BLaER1 treated with 17β-estradiol and CSF1 and Interleukin-3, amounts not matched to agents 10 nM and 100 nM (cell line): ENCODE data around the gene IGLON5.

ENCODE experiments used
- H3K27ac ChIP-seq, 11 experiments: shearing (Covaris generic); formaldehyde crosslinking; 2 replicates each; pipeline ENCODE4 v1.8.1; 2022
- H3K27me3 ChIP-seq, 11 experiments: shearing (Covaris generic); formaldehyde crosslinking; 2 replicates each; pipeline ENCODE4 v1.8.1; 2022
- H3K36me3 ChIP-seq, 11 experiments: shearing (Covaris generic); formaldehyde crosslinking; 2 replicates each; pipeline ENCODE4 v1.8.1; 2022
- H3K4me1 ChIP-seq, 10 experiments: shearing (Covaris generic); formaldehyde crosslinking; 2 replicates each; pipeline ENCODE4 v1.8.1; 2022
- H3K4me2 ChIP-seq, 11 experiments: shearing (Covaris generic); formaldehyde crosslinking; 2 replicates each; pipeline ENCODE4 v1.8.1; 2022
- H3K4me3 ChIP-seq, 10 experiments: shearing (Covaris generic); formaldehyde crosslinking; 2 replicates each; pipeline ENCODE4 v1.8.1; 2022
- H3K9ac ChIP-seq, 11 experiments: shearing (Covaris generic); formaldehyde crosslinking; 2 replicates each; pipeline ENCODE4 v1.8.1; 2022
- H3K9me3 ChIP-seq, 11 experiments: shearing (Covaris generic); formaldehyde crosslinking; replicated peaks in 1 of 11; 2 replicates each; pipeline ENCODE4 v1.8.1; 2022
- H4K20me1 ChIP-seq, 11 experiments: shearing (Covaris generic); formaldehyde crosslinking; 2 replicates each; pipeline ENCODE4 v1.8.1; 2022
- Cebpa-rat ChIP-seq, 11 experiments: shearing (Covaris generic); IDR thresholded peaks; 2 replicates each; pipeline ENCODE4 v1.8.1; 2022

Gene IGLON5

DNA sequence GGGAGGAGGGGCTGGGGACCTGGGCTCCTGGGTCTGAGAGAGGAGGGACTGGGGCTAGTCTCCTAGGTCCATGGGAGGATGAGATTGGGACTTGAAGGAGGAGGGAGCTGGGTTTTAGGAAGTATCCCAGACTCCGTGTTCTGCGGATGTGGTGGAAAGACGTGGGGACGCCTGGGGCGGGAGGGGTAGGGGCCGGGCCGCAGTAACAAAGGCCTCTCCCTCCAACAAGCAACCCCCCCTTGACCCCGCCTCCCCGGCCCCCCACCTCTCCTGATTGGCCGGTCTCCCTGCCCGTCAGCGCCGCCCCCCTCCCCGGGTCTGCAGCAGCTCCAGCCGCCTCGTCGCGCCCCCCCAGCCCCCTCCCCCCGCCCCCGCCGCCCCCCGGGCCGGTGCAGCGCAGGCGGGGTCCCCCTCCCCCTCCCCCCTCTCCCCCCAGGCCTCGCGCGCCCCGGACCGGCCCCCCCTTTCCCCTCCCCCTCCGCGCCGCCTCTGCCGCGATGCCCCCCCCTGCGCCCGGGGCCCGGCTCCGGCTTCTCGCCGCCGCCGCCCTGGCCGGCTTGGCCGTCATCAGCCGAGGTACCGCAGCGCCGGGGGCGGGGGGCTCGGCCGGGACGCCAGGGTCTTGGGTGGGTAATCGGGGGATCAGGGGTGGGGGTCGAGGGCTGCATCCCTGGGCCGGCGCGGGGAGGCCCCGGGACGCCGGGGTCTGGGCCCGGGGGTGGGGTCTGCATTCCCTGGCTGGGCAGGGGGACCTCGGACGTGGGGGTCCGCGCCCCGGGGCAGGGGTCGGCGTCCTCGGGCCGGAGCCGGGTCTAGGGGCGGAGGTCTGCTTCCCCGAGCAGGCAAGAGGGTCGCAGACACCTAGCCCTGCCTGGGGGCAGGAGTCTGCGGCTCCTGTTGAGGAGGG is at the start of gene IGLON5:
IGLON5 (plus strand) TSS at position 294 of the 907 bp plus-strand sequence; CDS start at position 498, 204 bp downstream.
- Histone ChIP-seq H3K4me3 (peak within 1 kb of the TSS in 8 of 10 experiments; percentile 29 to 50 (median 40); a peak in 11 of 20 replicates), H3K4me2 (peak within 1 kb of the TSS; percentile 29 to 91 (median 65); a peak in 21 of 22 replicates), H3K27me3 (no peaks in the 10 kb centered on the region), H3K9me3 (peaks cover 16 to 34% (median 28%) of the 10 kb centered on the region in 11 experiments), H3K27ac (peak within 1 kb of the TSS in 4 of 11 experiments; percentile 40 to 48 (median 42); a peak in 6 of 22 replicates), H3K4me1 (peaks cover 6 to 29% (median 26%) of the 10 kb centered on the region in 10 experiments; a peak in 17 of 20 replicates), H3K36me3 (peaks cover 0 to 5% (median 0%) of the 10 kb centered on the region in 11 experiments; a peak in 1 of 22 replicates), H3K9ac (peak within 1 kb of the TSS in 6 of 11 experiments; percentile 30 to 55 (median 50); a peak in 11 of 22 replicates), H4K20me1 (no peaks in the 10 kb centered on the region)
- no peak for TF ChIP-seq Cebpa-rat (IDR thresholded peaks at IDR 0.05)

DNA sequence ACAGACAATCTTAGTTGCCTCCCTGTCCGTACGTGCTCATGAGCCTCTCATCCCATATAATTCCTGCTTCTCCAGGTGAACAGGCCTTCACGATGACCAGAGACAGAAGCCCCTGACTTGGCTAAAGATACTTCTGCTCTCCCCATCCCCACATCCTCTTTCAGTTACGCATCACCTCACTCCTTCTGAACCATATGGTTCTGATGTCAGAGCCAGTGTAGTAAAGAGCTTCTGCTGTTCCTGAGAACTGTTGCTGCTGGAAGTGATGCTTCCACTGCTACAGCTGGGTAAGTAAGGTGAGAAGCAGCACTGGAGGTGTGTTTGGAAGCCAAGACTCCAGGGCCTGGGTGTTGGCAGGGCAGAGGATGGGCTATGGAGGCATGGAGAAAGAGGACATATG is 47.6 kb upstream of the IGLON5 start:
- Histone ChIP-seq H3K27me3 (no peaks in the 10 kb centered on the region), H3K4me3 (no peak overlapping the region), H3K27ac (no peak overlapping the region), H4K20me1 (no peaks in the 10 kb centered on the region), H3K9ac (no peak overlapping the region), H3K4me1 (peaks cover 15 to 31% (median 25%) of the 10 kb centered on the region in 10 experiments), H3K4me2 (peak overlapping the region; percentile 4 to 64 (median 39); a peak in 20 of 22 replicates), H3K36me3 (no peaks in the 10 kb centered on the region), H3K9me3 (peaks cover 0 to 8% (median 7%) of the 10 kb centered on the region in 11 experiments; a peak in 8 of 22 replicates)
- no peak for TF ChIP-seq Cebpa-rat (IDR thresholded peaks at IDR 0.05)

DNA sequence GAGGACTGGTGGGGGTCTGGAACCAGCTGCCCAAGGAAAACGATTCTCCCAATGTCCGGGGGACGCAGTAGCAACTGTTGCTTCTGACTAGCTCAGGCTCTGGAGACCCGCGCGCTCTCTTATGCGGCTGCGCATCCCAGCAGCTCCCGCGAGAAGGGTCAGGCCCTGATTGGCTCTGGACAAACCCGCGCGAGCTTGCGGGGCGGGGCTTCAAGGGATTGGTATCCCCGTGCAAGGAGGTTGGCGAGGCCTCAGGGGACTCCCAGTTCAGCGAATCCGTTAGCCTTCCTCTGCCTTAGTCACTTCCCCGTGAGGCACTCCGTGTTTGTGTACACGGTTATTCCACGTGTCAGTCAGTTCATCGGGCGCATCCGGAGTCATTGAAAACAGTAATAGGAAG is 40.4 kb upstream of the IGLON5 start:
- H4K20me1 ChIP-seq = no peaks in the 10 kb centered on the region
- TF ChIP-seq Cebpa-rat (IDR thresholded peaks at IDR 0.05) = no peak
- H3K4me2 ChIP-seq = peak overlapping the region in 4 of 11 experiments; percentile 65 to 77 (median 74); a peak in 5 of 22 replicates
- H3K27me3 ChIP-seq = no peaks in the 10 kb centered on the region
- H3K9me3 ChIP-seq = no peaks in the 10 kb centered on the region
- no peak overlapping the region; a peak in 1 of 22 replicates for H3K27ac ChIP-seq
- no peaks in the 10 kb centered on the region for H3K36me3 ChIP-seq
- H3K9ac ChIP-seq = no peak overlapping the region
- no peak overlapping the region for H3K4me3 ChIP-seq
- H3K4me1 ChIP-seq = peaks cover 7 to 41% (median 15%) of the 10 kb centered on the region in 10 experiments; a peak in 19 of 20 replicates

DNA sequence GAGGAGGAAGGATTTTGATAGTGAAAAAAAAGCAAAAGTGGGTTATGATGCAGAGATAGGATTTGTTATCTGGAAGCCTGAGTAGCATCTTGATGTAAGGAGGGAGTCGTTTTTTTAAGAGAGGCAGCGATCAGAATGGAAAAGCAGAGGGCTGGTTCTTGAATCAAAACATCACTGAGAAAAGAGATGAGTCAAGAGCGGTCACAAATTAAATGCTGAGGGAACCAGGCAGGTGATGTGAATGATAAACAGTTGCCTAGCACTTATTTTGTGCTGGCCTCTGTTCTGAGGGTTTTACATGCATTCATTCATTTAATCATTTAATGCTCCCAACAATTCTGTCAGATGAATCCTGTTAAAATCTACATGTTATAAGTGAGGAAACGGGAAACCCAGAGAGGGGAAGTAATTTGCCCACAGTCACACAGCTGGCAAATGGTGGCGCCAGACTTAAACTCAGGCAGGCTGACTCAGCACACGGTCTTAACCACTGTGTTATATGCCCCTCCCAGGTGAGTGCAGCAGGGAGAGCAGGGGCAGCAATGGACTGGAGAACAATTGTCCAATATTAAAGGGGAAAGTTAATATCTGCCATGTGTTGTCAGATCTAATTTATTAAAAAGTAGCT is 39.1 kb upstream of the IGLON5 start:
- H3K9ac ChIP-seq = 0 out of 22 replicates have a peak overlapping the region, but pooled peaks of 2 of the 11 experiments have one; percentile 0 to 4
- TF ChIP-seq Cebpa-rat (IDR thresholded peaks at IDR 0.05) = no peak
- H3K9me3 ChIP-seq = no peaks in the 10 kb centered on the region
- H3K27ac ChIP-seq = peak overlapping the region in 7 of 11 experiments; percentile 3 to 56 (median 39); a peak in 12 of 22 replicates
- H3K27me3 ChIP-seq = no peaks in the 10 kb centered on the region
- H3K4me1 ChIP-seq = peaks cover 7 to 41% (median 15%) of the 10 kb centered on the region in 10 experiments; a peak in 19 of 20 replicates
- H3K4me2 ChIP-seq = peak overlapping the region in 10 of 11 experiments; percentile 8 to 77 (median 65); a peak in 17 of 22 replicates
- no peak overlapping the region for H3K4me3 ChIP-seq
- H4K20me1 ChIP-seq = no peaks in the 10 kb centered on the region
- H3K36me3 ChIP-seq = no peaks in the 10 kb centered on the region

DNA sequence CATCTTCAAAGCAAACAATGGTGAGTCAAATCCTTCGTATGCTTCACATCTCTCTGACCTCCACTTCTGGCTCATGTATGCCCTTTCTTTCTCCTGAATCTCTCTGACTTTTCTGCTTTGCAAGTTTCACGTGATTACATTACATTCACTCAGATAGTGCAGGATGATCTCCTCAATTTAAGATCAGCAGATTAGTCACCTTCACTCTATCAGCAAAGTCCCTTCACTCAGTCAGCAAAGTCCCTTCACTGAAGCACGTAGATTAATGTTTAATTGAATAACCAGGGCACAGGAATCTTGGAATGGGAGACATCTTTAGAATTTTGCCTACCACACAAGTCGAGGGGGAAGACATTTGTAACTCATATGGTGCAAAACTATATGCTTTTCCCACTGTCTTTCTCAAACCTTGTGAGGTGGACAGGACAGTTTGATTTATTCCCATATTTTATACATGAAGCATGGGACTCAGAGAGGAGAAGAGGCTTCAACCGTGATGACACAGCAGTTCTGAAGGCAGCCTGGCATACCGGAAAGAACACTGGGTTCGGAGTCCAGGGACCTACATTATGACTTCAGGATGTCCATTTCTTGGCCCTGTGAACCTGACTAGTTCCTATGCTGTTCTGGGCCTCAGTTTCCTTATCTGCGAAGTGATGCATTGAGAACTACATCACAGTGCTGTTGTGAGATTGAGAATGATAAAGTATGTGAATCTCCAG is 37.2 kb upstream of the IGLON5 start:
- Histone ChIP-seq H3K27me3 (no peaks in the 10 kb centered on the region), H3K4me2 (0 out of 22 replicates have a peak overlapping the region, but pooled peaks of 1 of the 11 experiments have one; percentile 65), H3K27ac (no peak overlapping the region), H3K4me3 (no peak overlapping the region), H3K36me3 (no peaks in the 10 kb centered on the region), H3K4me1 (peaks cover 7 to 41% (median 20%) of the 10 kb centered on the region in 10 experiments), H3K9ac (no peak overlapping the region), H3K9me3 (peaks cover 0 to 3% (median 0%) of the 10 kb centered on the region in 11 experiments; a peak in 1 of 22 replicates), H4K20me1 (no peaks in the 10 kb centered on the region)
- TF ChIP-seq Cebpa-rat (IDR thresholded peaks at IDR 0.05) = no peak

DNA sequence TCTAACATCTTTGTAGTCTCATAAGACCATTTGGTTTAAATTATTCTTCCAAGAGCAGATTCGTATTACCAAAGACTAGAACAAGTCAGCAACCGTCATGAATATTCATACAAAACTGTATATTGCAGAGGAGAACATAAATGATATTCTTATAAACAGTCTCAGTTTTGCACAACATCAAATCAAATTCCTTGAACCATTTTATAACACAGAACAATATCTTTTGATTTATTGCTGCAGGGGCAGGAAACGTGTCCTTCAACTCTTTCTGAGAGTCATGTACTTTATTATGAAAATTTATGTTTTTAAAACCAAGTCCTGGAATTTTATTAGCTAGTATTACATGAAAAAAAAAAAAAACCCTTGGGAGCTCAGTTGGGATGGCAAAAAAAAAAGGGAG is 34.3 kb upstream of the IGLON5 start:
- H3K27ac ChIP-seq = no peak overlapping the region
- H3K27me3 ChIP-seq = no peaks in the 10 kb centered on the region
- peaks cover 9 to 26% (median 18%) of the 10 kb centered on the region in 10 experiments for H3K4me1 ChIP-seq
- TF ChIP-seq Cebpa-rat (IDR thresholded peaks at IDR 0.05) = no peak
- H3K9me3 ChIP-seq = peaks cover 0 to 22% (median 10%) of the 10 kb centered on the region in 11 experiments; a peak in 15 of 22 replicates
- no peaks in the 10 kb centered on the region for H4K20me1 ChIP-seq
- H3K4me2 ChIP-seq = no peak overlapping the region
- H3K9ac ChIP-seq = no peak overlapping the region
- H3K4me3 ChIP-seq = no peak overlapping the region
- H3K36me3 ChIP-seq = no peaks in the 10 kb centered on the region

DNA sequence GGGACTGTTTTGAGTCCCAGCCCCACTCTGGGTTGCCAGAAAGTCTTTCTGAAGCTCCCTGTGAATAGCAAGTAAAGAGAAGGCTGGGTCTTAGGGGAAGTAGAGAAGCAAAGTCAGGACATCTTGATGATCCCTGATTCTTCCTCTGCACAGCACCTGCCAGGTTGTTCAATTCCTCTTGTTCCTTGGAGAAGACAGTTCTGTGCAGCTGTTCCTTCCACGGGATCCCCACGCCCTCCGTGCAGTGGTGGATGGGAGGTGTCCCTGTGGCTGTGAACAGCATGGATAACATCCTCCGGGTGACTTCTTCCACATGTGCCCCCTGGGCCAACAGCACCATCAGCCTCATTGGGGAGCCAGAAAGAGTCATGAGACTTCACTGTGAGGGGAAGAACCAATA is 29.1 kb upstream of the IGLON5 start:
- H3K36me3 ChIP-seq = no peaks in the 10 kb centered on the region
- no peak overlapping the region for H3K4me2 ChIP-seq
- H3K27ac ChIP-seq = no peak overlapping the region
- no peak for TF ChIP-seq Cebpa-rat (IDR thresholded peaks at IDR 0.05)
- no peaks in the 10 kb centered on the region for H3K27me3 ChIP-seq
- no peak overlapping the region for H3K4me3 ChIP-seq
- no peaks in the 10 kb centered on the region for H4K20me1 ChIP-seq
- peaks cover 0 to 16% (median 4%) of the 10 kb centered on the region in 10 experiments; a peak in 9 of 20 replicates for H3K4me1 ChIP-seq
- H3K9ac ChIP-seq = no peak overlapping the region
- peaks cover 3 to 31% (median 17%) of the 10 kb centered on the region in 11 experiments; a peak in 18 of 22 replicates for H3K9me3 ChIP-seq

DNA sequence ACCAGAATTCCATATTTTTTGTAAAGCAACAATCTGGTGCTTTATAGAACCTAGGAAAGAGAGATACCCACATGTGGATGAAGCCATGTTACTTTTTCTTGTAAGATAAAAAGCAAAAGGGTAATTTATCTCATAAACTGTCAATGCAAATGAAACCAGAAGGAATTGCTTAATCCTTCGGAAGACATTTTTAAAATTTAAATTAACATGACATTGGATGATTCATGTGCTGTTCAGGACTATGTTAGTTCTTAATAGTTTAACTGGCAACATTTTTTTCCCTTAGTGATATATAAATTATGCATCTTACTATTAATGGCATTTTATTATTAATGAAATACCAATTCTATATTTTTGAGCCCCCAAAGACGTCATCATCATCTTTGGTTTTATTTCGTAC is 25.8 kb upstream of the IGLON5 start:
- TF ChIP-seq Cebpa-rat (IDR thresholded peaks at IDR 0.05) = no peak
- H3K9me3 ChIP-seq = peaks cover 3 to 14% (median 11%) of the 10 kb centered on the region in 11 experiments; a peak in 16 of 22 replicates
- H4K20me1 ChIP-seq = no peaks in the 10 kb centered on the region
- H3K27me3 ChIP-seq = no peaks in the 10 kb centered on the region
- no peaks in the 10 kb centered on the region for H3K4me1 ChIP-seq
- H3K9ac ChIP-seq = no peak overlapping the region
- no peak overlapping the region for H3K4me3 ChIP-seq
- no peak overlapping the region for H3K27ac ChIP-seq
- no peak overlapping the region for H3K4me2 ChIP-seq
- H3K36me3 ChIP-seq = no peaks in the 10 kb centered on the region
